Measurements from ENCODE around the gene CBY2.
"Not testable (repeated sequence)": the region's sequence is repeated elsewhere in the genome, so short reads cannot be mapped to it uniquely, and the experiment has no call there.

Gene CBY2

GRCh38 chr13:45748941-45749759 is 47.0 kb downstream of the CBY2 start:
- DNase-seq = no peak

GRCh38 chr13:45750566-45750965 is 48.4 kb downstream of the CBY2 start:
- DNase-seq = no peak

DNA sequence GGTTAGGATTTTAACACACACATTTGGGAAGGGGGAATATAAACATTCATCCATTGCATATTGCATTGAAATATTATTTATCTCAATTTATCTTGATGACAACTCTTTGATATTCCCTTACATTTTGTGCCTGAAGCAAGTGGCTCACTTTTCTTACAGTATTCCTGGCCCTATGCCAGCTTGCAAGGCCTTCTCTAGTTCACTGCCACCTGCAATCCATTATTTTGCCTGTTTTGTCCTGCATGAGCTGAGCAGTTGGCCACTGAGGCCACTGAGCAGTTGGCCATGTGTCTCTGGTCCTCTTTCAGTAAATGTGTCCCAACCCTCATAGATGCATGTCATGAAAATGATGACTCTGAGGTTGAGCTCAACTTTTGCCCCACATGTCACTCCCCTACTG is 49.8 kb downstream of the CBY2 start:
- no peak for DNase-seq

GRCh38 chr13:45752510-45752909 is 50.4 kb downstream of the CBY2 start:
- DNase-seq = no peak

DNA sequence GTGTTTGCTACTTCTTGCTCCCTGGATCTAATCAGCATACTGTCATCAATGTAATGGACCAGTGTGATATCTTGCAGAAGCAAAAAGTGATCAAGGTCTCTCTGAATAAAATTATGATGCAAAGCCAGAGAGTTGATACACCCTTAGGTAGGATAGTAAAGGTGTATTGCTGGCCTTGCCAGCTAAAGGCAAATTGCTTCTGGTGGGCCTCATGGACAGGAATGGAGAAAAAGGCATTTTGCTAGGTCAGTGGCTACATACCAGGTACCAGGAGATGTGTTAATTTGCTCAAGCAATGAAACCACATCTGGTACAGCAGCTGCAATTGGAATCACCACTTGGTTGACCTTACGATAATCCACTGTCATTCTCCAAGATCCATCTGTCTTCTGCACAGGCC is 54.4 kb downstream of the CBY2 start:
- not testable (repeated sequence) for DNase-seq

- DNase-seq = not testable (repeated sequence)
These were observed 55.5 kb downstream of the CBY2 start for GRCh38 chr13:45757589-45757988.

DNA sequence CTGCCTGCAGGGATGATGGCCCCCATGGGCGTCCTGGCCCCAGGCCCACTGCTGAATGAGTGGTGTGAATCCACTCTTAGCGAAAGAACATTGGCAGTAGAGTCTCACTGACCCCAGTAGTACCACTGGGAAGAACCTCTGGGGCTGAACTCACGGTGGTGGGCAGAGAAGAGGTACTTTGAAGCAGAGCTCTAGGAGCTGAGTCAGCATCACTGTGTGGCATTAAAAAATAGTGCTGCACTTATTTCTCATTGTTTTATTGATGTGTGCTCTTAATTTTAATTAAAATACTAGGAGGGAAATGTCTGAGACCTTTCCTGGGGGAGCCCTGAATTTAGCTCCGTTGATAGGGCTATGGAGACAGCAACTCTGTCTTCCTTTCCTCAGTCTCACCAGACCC is 61.3 kb downstream of the CBY2 start:
- DNase-seq = no peak

All from effector CD4-positive, alpha-beta T cell (primary cell).